ENCODE data around the gene ADCY2.

- TF ChIP-seq, protein P1, sequence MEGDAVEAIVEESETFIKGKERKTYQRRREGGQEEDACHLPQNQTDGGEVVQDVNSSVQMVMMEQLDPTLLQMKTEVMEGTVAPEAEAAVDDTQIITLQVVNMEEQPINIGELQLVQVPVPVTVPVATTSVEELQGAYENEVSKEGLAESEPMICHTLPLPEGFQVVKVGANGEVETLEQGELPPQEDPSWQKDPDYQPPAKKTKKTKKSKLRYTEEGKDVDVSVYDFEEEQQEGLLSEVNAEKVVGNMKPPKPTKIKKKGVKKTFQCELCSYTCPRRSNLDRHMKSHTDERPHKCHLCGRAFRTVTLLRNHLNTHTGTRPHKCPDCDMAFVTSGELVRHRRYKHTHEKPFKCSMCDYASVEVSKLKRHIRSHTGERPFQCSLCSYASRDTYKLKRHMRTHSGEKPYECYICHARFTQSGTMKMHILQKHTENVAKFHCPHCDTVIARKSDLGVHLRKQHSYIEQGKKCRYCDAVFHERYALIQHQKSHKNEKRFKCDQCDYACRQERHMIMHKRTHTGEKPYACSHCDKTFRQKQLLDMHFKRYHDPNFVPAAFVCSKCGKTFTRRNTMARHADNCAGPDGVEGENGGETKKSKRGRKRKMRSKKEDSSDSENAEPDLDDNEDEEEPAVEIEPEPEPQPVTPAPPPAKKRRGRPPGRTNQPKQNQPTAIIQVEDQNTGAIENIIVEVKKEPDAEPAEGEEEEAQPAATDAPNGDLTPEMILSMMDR (tag by site-specific recombination; IDR thresholded peaks at IDR 0.05): no peak
- TF ChIP-seq BCL11A (tag by site-specific recombination; IDR thresholded peaks at IDR 0.05; ENCODE audit: low read depth) (no peak), ZFP3 (tag by site-specific recombination; IDR thresholded peaks at IDR 0.05; ENCODE audit: low read depth) (no peak), REST (tag by site-specific recombination; IDR thresholded peaks at IDR 0.05) (no peak), PRDM1 (tag by site-specific recombination; IDR thresholded peaks at IDR 0.05) (no peak), ZNF670 (tag by site-specific recombination; IDR thresholded peaks at IDR 0.05; ENCODE audit: low read depth) (no peak)
- TF ChIP-seq, protein P2, sequence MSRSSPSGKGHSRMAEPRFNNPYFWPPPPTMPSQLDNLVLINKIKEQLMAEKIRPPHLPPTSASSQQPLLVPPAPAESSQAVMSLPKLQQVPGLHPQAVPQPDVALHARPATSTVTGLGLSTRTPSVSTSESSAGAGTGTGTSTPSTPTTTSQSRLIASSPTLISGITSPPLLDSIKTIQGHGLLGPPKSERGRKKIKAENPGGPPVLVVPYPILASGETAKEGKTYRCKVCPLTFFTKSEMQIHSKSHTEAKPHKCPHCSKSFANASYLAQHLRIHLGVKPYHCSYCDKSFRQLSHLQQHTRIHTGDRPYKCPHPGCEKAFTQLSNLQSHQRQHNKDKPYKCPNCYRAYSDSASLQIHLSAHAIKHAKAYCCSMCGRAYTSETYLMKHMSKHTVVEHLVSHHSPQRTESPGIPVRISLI (tag by site-specific recombination; IDR thresholded peaks at IDR 0.05): no peak
- TF ChIP-seq, protein P3, sequence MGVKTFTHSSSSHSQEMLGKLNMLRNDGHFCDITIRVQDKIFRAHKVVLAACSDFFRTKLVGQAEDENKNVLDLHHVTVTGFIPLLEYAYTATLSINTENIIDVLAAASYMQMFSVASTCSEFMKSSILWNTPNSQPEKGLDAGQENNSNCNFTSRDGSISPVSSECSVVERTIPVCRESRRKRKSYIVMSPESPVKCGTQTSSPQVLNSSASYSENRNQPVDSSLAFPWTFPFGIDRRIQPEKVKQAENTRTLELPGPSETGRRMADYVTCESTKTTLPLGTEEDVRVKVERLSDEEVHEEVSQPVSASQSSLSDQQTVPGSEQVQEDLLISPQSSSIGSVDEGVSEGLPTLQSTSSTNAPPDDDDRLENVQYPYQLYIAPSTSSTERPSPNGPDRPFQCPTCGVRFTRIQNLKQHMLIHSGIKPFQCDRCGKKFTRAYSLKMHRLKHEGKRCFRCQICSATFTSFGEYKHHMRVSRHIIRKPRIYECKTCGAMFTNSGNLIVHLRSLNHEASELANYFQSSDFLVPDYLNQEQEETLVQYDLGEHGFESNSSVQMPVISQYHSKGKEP (tag by site-specific recombination; IDR thresholded peaks at IDR 0.05): no peak
Measured at GRCh38 chr5:7872517-7873130, 476.7 kb downstream of the ADCY2 start.

Data from HEK293 (cell line).